ENCODE results near the gene MEIS1. TPM values are rescaled to one million over a fixed set of nuclear protein-coding genes. Genes with fewer than 3 reads are reported as not detected.

Gene MEIS1
- total and polyA plus RNA-seq, 2 experiments from 2014 or later: 115 to 121 TPM

- H3K4me1 ChIP-seq (ENCODE audit: low read depth): peaks cover 43% of the 10 kb centered on the region
- H3K36me3 ChIP-seq: peaks cover 2% of the 10 kb centered on the region
- no peaks in the 10 kb centered on the region for H3K9me3 ChIP-seq (ENCODE audit: low read depth)
- no peak for DNase-seq (ENCODE audit: low read depth in 1 of 2, low spot score in 1 of 2)
- TF ChIP-seq, protein P1, sequence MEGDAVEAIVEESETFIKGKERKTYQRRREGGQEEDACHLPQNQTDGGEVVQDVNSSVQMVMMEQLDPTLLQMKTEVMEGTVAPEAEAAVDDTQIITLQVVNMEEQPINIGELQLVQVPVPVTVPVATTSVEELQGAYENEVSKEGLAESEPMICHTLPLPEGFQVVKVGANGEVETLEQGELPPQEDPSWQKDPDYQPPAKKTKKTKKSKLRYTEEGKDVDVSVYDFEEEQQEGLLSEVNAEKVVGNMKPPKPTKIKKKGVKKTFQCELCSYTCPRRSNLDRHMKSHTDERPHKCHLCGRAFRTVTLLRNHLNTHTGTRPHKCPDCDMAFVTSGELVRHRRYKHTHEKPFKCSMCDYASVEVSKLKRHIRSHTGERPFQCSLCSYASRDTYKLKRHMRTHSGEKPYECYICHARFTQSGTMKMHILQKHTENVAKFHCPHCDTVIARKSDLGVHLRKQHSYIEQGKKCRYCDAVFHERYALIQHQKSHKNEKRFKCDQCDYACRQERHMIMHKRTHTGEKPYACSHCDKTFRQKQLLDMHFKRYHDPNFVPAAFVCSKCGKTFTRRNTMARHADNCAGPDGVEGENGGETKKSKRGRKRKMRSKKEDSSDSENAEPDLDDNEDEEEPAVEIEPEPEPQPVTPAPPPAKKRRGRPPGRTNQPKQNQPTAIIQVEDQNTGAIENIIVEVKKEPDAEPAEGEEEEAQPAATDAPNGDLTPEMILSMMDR (IDR thresholded peaks at IDR 0.05; ENCODE audit: low read depth, low read length): no peak
- no peak overlapping the region for H3K4me3 ChIP-seq
- no peaks in the 10 kb centered on the region for H3K27me3 ChIP-seq
- H3K27ac ChIP-seq: peak overlapping the region; percentile 66
Measured at GRCh38 chr2:66522611-66523376, 87.9 kb downstream of the MEIS1 start.

DNA sequence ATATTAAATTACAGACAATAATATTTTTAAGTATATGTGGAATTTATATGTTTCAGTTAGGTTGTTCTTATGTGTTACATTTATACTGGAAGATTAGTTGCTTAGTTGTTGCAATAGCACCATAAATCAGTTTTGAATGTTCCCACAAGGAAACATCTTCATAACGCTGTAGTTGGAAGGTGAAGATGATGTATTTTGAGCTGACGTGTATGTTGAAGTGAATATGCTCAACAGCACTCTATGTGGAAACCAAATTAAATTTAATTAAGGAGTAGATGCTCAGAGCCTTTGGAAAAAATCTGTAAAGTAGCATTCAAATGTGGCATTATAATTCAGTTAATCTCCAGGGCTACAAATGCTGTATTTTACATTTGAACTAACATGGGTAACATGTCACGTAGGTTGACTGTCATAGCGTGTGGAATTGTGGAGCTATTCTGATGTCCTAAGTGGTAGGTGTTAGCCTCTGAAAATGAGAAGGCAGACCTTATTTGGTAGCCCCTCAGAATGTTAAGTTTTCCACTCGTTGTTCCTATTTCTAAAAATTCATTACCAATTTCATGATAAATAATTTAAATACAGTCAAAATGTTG, 88.5 kb downstream of the MEIS1 start:
- H3K4me1 ChIP-seq (ENCODE audit: low read depth): peaks cover 40% of the 10 kb centered on the region
- no peaks in the 10 kb centered on the region for H3K9me3 ChIP-seq (ENCODE audit: low read depth)
- TF ChIP-seq, protein P1 (IDR thresholded peaks at IDR 0.05; ENCODE audit: low read depth, low read length): no peak
- no peaks in the 10 kb centered on the region for H3K27me3 ChIP-seq
- peaks cover 3% of the 10 kb centered on the region for H3K36me3 ChIP-seq
- H3K27ac ChIP-seq: peak overlapping the region; percentile 66
- DNase-seq (ENCODE audit: low read depth in 1 of 2, low spot score in 1 of 2): no peak
- H3K4me3 ChIP-seq: no peak overlapping the region

DNA sequence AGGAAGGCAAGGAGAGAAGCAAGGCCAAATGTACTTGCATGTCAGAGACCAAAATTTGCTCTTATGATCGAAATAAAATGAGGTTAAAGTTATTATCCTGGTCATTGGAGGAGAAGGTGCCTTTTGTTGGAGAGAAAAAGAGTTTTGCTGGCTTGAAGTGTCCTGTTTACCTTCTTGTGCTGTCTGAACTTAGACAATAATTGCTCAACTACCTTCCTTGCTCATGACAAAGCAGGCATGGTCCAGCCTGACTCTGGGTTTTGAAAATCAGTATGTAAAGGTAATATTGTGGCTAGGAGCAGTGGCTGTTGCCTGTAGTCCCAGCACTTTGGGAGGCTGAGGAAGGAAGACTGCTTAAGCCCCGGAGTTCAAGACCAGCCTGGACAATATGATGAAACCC, 89.1 kb downstream of the MEIS1 start:
- Histone ChIP-seq H3K9me3 (ENCODE audit: low read depth) (no peaks in the 10 kb centered on the region), H3K27me3 (no peaks in the 10 kb centered on the region), H3K4me1 (ENCODE audit: low read depth) (peaks cover 38% of the 10 kb centered on the region), H3K36me3 (peaks cover 3% of the 10 kb centered on the region), H3K4me3 (no peak overlapping the region), H3K27ac (peak overlapping the region; percentile 66)
- TF ChIP-seq, protein P1 (IDR thresholded peaks at IDR 0.05; ENCODE audit: low read depth, low read length): no peak
- no peak for DNase-seq (ENCODE audit: low read depth in 1 of 2, low spot score in 1 of 2)

DNA sequence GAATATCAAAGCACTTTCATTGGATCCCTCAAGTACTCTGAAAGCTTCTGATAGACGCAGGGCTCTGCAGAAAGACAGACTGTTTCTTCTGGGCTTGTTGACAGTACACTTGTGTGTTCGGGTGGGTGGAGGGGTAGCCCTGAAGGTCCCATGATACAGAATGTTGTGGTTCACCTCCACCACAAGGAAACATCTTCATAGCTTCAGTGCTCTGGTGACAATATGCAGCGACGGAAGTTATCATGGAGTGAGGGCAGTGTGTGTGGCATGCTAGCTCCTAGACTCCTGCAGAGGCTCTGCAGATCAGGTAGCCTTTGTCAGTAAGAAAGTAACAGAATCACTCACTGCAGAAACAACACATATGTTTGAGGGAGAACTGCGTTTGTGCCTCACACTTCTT, 90.7 kb downstream of the MEIS1 start:
- Histone ChIP-seq H3K4me1 (ENCODE audit: low read depth) (peaks cover 36% of the 10 kb centered on the region), H3K36me3 (peaks cover 3% of the 10 kb centered on the region), H3K27ac (peak overlapping the region; percentile 85), H3K4me3 (no peak overlapping the region), H3K9me3 (ENCODE audit: low read depth) (no peaks in the 10 kb centered on the region), H3K27me3 (no peaks in the 10 kb centered on the region)
- DNase-seq (ENCODE audit: low read depth in 1 of 2, low spot score in 1 of 2): peak in 1 of 2 donors; percentile 29
- TF ChIP-seq, protein P1 (IDR thresholded peaks at IDR 0.05; ENCODE audit: low read depth, low read length): no peak

- no peak overlapping the region for H3K4me3 ChIP-seq
- TF ChIP-seq, protein P1 (IDR thresholded peaks at IDR 0.05; ENCODE audit: low read depth, low read length): no peak
- no peaks in the 10 kb centered on the region for H3K9me3 ChIP-seq (ENCODE audit: low read depth)
- peak; percentile 39 to 57 for DNase-seq (ENCODE audit: low read depth in 1 of 2, low spot score in 1 of 2)
- no peaks in the 10 kb centered on the region for H3K27me3 ChIP-seq
- H3K4me1 ChIP-seq (ENCODE audit: low read depth): peaks cover 42% of the 10 kb centered on the region
- peak overlapping the region; percentile 85 for H3K27ac ChIP-seq
- peaks cover 3% of the 10 kb centered on the region for H3K36me3 ChIP-seq
Measured at GRCh38 chr2:66526180-66526579, 91.3 kb downstream of the MEIS1 start.
